HG02938 (cell line): ENCODE data around the gene TENM3.
"Not testable (repeated sequence)": the region's sequence is repeated elsewhere in the genome, so short reads cannot be mapped to it uniquely, and the experiment has no call there.

ENCODE experiments used
- ATAC-seq: cut with Tn5 transposase; IDR thresholded peaks from one replicate; pipeline ENCODE4 v1.9.1; 2021; ENCODE audit warnings: mild to moderate bottlenecking, moderate library complexity; ENCODE audit not compliant: unreplicated experiment

TENM3 gene

GRCh38 chr4:182385897-182386296 is 142.7 kb downstream of the TENM3 start:
- ATAC-seq = peak; percentile 76

DNA sequence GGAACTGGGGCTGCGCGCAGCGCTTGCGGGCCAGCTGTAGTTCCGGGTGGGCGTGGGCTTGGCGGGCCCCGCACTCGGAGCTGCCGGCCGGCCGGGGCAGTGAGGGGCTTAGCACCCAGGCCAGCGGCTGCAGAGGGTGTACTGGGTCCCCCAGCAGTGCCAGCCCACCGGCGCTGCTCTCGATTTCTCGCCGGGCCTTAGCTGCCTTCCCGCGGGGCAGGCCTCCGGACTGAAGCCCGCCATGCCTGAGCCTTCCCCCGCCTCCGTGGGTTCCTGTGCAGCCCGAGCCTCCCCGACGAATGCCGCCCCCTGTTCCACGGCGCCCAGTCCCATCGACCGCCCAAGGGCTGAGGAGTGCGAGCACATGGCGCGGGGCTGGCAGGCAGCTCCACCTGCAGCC is 143.4 kb downstream of the TENM3 start:
- ATAC-seq = not testable (repeated sequence)

DNA sequence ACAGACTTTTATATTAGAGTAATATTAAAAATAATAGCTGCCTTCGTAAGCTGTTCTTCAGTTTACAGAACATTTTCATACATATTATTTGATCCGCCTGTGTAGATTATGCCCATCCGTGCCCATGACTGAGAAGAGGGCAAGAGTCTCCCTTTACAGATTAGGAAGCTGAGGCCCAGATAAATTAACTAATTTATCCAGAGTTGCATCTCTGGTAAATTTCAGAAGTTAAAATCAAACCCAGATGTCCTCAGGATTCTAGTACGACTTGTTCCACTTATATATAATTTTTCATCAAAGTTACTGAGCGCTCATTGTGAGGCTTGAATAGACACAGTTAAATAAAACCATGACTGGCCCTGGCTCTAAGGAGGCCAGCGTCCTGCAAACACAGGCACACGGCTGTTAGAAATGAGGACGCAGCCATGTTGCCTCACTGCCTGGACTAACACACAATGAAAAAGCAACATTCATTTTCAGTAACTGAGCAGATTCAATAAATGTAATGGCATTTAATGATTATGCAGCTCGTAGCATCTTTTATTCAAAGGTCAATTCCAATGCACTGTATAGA is 148.0 kb downstream of the TENM3 start:
- ATAC-seq = no peak

- no peak for ATAC-seq
These were observed 151.0 kb downstream of the TENM3 start for GRCh38 chr4:182394181-182394580.

DNA sequence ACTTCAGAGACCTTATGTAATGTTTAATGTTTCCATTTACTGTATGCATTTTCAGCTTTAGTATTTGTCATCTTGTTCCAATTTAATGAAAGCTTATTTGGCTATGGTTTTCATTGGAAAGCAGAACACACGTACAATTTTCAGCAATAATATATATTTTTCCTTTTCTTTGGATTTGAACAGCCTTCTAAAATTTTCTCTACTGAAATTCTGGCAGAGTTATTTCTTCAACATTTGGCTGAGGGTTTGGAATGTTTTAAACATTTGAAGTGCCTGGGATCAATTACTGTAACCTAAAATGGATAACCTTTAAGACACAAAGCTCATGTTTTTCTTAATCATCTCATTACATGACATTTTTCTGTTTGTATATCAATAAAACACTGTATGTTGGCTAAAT is 156.9 kb downstream of the TENM3 start:
- ATAC-seq = no peak

DNA sequence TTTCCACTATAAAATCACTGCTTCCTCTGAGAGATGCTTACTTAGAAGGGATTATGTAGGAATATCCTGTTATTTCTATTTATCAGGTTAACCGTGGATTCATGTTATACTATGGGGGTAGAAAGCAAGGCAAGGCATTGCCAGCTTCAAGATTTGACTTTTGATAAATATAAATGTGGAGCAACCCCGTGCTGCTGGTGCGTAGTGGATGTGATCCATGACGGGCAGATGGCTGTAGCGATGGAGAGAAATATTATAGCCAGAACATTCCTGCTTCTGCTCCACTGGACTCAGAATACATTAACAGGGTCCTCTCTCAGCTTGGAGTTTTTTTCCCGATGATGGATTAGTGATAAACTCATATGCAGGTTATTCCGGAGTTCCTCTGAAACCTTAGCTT is 157.6 kb downstream of the TENM3 start:
- no peak for ATAC-seq

GRCh38 chr4:182404376-182404775 is 161.2 kb downstream of the TENM3 start:
- ATAC-seq = no peak

GRCh38 chr4:182405087-182405486 is 161.9 kb downstream of the TENM3 start:
- ATAC-seq = no peak

- no peak for ATAC-seq
These were observed 166.1 kb downstream of the TENM3 start for GRCh38 chr4:182409271-182409670.

- no peak for ATAC-seq
These were observed 168.2 kb downstream of the TENM3 start for GRCh38 chr4:182411391-182411790.

DNA sequence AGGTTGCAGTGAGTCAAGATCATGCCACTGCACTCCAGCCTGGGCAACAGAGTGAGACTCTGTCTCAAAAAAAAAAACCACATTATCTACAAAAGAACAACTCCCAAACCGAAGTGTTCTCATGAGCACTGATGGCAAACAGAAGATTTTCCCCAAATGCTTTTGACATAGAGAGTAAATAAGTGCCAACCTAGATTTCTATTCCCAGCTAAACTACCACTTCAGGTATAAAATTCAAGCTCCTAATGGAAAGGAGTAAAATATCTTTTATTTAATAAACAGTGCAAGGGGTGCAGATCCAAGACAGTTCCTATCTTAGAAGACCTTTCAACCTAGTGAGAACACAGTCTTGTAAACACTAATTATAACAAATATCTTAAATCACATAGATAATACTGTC is 170.3 kb downstream of the TENM3 start:
- ATAC-seq = no peak

- no peak for ATAC-seq
These were observed 171.9 kb downstream of the TENM3 start for GRCh38 chr4:182415116-182415515.

DNA sequence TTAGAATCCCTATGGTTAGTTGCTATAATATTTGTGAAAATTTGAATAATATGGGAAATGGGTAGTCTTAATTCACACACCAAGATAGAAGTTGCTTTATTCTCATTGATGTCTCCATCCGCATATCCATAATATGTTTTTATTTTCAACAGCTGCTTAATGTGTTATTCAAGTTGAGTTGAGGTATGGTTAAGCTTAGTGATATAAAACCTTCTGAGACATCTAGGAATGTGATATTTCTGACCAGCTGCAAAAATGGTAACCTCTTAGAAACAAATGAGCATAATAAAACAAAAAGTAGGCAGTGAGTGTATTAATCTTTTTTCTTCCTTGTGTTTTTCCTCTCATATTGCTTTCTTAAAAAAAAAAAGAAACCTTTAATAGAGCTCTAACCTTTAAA is 172.9 kb downstream of the TENM3 start:
- ATAC-seq = no peak

GRCh38 chr4:182418054-182418734 is 175.0 kb downstream of the TENM3 start:
- no peak for ATAC-seq

GRCh38 chr4:182420189-182420588 is 177.0 kb downstream of the TENM3 start:
- no peak for ATAC-seq

- ATAC-seq = no peak
These were observed 178.6 kb downstream of the TENM3 start for GRCh38 chr4:182421753-182422152.

GRCh38 chr4:182425302-182425701 is 182.1 kb downstream of the TENM3 start:
- ATAC-seq = no peak

DNA sequence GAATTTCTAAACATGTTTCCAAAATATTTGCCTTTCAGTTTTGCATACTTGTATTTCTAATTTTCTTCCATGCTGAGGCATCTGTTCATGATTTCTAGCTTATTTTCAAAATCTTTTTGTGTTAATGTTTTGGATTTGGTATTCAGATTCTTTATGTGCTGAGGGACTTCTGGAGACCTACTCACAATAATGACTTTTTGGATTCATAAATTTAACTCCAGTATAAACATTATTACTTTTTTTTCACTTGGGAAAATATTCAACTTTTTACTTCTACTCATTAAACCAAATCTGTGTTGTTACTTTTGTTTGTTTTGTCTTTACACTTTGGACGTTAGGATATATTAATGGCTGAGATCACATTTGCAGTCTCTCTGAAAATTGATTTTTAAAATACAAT is 183.7 kb downstream of the TENM3 start:
- ATAC-seq = no peak

GRCh38 chr4:182427554-182427953 is 184.4 kb downstream of the TENM3 start:
- ATAC-seq = no peak

- no peak for ATAC-seq
These were observed 186.7 kb downstream of the TENM3 start for GRCh38 chr4:182429896-182430295.

- no peak for ATAC-seq
These were observed 189.6 kb downstream of the TENM3 start for GRCh38 chr4:182432819-182433218.

DNA sequence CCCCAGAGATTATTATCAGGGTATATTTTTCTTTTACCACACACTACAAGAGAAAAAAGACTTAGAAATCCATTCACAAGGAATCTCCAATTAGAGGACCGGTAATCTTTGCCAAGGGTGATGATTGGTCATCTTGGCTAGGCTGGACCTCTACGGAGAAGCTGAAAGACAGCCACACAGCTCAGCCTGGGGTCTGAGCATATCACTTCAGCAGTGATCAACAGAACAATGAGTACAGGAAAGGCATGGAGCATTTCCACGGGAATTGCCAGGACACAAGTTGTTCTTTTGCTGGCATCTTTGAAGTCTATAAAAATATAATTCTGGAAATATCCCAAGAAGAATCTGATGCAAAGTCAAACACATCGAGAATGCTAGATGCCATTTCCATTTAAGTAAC is 191.5 kb downstream of the TENM3 start:
- ATAC-seq = no peak

- ATAC-seq = no peak
These were observed 192.2 kb downstream of the TENM3 start for GRCh38 chr4:182435401-182435800.
